ENCODE data around the gene AURKAIP1. TPM values are rescaled to one million over a fixed set of nuclear protein-coding genes. Genes with fewer than 3 reads are reported as not detected.

The AURKAIP1 gene
- total RNA-seq, 4 donors from 2014 or later: 122 to 172 (median 134) TPM

GRCh38 chr1:1335792-1336248, 39.2 kb downstream of the AURKAIP1 start:
- no peaks in the 10 kb centered on the region for H3K9me3 ChIP-seq
- no peak overlapping the region for H3K27ac ChIP-seq
- peaks cover 0 to 11% (median 5%) of the 10 kb centered on the region in 4 donors for H3K4me1 ChIP-seq
- DNase-seq: no peak
- H3K4me3 ChIP-seq: no peak overlapping the region
- H3K27me3 ChIP-seq: no peaks in the 10 kb centered on the region
- TF ChIP-seq CTCF (IDR thresholded peaks at IDR 0.05): no peak
- TF ChIP-seq POLR2A (IDR thresholded peaks at IDR 0.05): no peak
- peaks cover 0 to 49% (median 0%) of the 10 kb centered on the region in 3 donors for H3K36me3 ChIP-seq

DNA sequence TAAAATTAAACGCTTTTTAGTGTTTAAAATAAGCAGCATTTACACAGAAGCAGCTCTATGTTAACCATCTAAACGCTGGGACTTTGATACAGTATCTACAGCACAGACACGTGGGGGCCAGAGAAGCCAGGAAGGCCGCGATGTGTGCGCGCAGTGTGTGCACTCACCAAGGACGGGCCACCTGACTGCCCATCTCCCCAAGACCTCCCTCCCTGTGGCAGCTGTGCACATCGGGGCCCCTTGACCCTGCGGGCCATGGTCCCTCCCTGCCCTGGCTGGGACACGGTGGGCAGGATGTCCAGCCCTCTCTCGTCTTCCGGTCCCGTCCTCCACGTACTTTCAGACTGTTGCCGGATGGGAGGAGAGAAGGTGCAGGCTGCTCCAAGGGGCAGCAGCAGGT, 39.7 kb downstream of the AURKAIP1 start:
- TF ChIP-seq CTCF (IDR thresholded peaks at IDR 0.05) (no peak), POLR2A (IDR thresholded peaks at IDR 0.05) (no peak)
- no peak overlapping the region for H3K4me3 ChIP-seq
- peaks cover 0 to 11% (median 6%) of the 10 kb centered on the region in 4 donors for H3K4me1 ChIP-seq
- no peak for DNase-seq
- peaks cover 0 to 44% (median 0%) of the 10 kb centered on the region in 3 donors for H3K36me3 ChIP-seq
- no peaks in the 10 kb centered on the region for H3K27me3 ChIP-seq
- H3K9me3 ChIP-seq: no peaks in the 10 kb centered on the region
- no peak overlapping the region for H3K27ac ChIP-seq

DNA sequence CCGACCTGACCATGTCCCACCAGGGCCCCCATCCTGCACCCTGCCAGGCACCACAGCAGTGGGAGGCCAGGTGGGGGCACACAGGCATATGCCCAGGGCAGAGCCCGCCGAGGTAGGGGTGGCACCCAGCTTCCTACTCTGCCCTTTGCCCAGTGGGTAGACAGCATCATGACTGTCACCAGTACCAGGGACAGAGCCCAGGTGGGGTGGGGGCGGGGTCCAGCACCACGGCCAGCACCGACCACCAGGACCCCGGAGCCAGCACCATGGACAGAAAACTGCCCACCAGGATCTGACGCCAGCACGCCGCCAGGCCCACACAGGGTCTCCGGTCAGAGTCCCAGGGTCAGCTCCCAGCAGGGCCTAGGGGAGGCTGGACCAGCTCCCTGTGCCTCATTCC, 40.2 kb downstream of the AURKAIP1 start:
- no peak for DNase-seq
- H3K27me3 ChIP-seq: no peaks in the 10 kb centered on the region
- peaks cover 0 to 39% (median 0%) of the 10 kb centered on the region in 3 donors for H3K36me3 ChIP-seq
- no peak overlapping the region for H3K4me3 ChIP-seq
- peaks cover 0 to 11% (median 6%) of the 10 kb centered on the region in 4 donors for H3K4me1 ChIP-seq
- TF ChIP-seq CTCF (IDR thresholded peaks at IDR 0.05) (no peak), POLR2A (IDR thresholded peaks at IDR 0.05) (no peak)
- no peaks in the 10 kb centered on the region for H3K9me3 ChIP-seq
- no peak overlapping the region for H3K27ac ChIP-seq

DNA sequence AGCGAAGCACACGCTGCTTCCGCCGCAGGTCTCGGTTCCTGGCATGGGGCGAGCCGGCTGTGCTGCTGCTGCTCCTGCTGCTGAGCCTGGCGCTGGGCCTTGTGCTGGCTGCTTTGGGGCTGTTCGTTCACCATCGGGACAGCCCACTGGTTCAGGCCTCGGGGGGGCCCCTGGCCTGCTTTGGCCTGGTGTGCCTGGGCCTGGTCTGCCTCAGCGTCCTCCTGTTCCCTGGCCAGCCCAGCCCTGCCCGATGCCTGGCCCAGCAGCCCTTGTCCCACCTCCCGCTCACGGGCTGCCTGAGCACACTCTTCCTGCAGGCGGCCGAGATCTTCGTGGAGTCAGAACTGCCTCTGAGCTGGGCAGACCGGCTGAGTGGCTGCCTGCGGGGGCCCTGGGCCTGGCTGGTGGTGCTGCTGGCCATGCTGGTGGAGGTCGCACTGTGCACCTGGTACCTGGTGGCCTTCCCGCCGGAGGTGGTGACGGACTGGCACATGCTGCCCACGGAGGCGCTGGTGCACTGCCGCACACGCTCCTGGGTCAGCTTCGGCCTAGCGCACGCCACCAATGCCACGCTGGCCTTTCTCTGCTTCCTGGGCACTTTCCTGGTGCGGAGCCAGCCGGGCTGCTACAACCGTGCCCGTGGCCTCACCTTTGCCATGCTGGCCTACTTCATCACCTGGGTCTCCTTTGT, 41.3 kb downstream of the AURKAIP1 start:
- no peak for TF ChIP-seq POLR2A (IDR thresholded peaks at IDR 0.05)
- TF ChIP-seq CTCF (IDR thresholded peaks at IDR 0.05): no peak
- no peak overlapping the region for H3K27ac ChIP-seq
- H3K4me3 ChIP-seq: no peak overlapping the region
- no peaks in the 10 kb centered on the region for H3K27me3 ChIP-seq
- no peaks in the 10 kb centered on the region for H3K9me3 ChIP-seq
- peaks cover 0 to 31% (median 0%) of the 10 kb centered on the region in 3 donors for H3K36me3 ChIP-seq
- peaks cover 0 to 11% (median 6%) of the 10 kb centered on the region in 4 donors for H3K4me1 ChIP-seq
- DNase-seq: no peak

GRCh38 chr1:1332774-1333480, 42.1 kb downstream of the AURKAIP1 start:
- no peaks in the 10 kb centered on the region for H3K27me3 ChIP-seq
- H3K36me3 ChIP-seq: peaks cover 0 to 32% (median 0%) of the 10 kb centered on the region in 3 donors
- no peak overlapping the region for H3K27ac ChIP-seq
- no peak overlapping the region for H3K4me3 ChIP-seq
- H3K4me1 ChIP-seq: peaks cover 0 to 11% (median 6%) of the 10 kb centered on the region in 4 donors
- H3K9me3 ChIP-seq: no peaks in the 10 kb centered on the region
- peak in 2 of 3 donors; percentile 80 for DNase-seq
- TF ChIP-seq CTCF (IDR thresholded peaks at IDR 0.05) (no peak), POLR2A (IDR thresholded peaks at IDR 0.05) (no peak)

Measured in Peyer's patch (tissue), 4 donors.